Cerebellar cortex (tissue), 1 donor: ENCODE results near the gene MSI2.
"Not testable (repeated sequence)": the region's sequence is repeated elsewhere in the genome, so short reads cannot be mapped to it uniquely, and the experiment has no call there.

Source experiments
- DNase-seq: peaks from one replicate; pipeline ENCODE4 v3.0.0-alpha.2; 2015; ENCODE audit warnings: low spot score

MSI2 gene

DNA sequence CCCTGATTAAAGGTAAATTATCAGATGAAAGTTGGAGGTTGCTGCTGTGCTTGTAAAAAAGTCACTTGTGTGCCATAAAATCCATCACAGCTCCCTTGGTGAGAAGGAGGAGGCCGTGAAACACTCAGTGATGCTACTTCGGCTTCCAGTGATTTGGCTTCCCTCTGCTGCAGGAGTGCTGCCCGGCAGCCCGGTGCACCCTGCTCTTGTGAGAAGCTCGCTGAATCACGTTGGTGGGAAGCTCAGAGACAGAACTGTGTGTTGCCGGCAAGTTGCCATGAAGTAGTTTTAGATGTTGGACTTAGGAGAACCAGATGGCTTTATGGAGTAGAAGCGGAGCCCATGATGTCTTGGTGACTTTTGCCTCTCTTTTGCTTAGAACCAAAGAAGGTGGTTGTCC is 33.3 kb downstream of the MSI2 start:
- DNase-seq: peak; percentile 37

DNA sequence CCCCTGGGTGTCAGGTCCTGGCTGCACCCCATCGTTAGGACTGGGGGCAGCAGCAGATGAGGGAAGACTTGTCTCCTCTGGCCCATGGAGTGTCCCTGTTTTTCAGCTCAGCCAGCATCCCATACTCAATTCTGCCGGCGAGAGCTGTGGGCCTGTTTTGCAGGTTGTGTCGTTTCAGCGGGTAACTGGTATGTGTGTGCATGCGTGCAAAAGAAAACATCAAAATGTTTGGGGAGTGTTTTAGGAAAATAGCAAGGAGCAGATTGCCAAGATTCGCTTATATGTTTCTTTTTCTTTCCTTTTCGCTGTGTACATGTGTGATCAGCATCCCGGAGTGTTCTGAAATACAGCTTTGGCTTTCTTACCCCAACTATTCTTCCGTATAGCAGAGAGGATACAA is 34.7 kb downstream of the MSI2 start:
- no peak for DNase-seq

DNA sequence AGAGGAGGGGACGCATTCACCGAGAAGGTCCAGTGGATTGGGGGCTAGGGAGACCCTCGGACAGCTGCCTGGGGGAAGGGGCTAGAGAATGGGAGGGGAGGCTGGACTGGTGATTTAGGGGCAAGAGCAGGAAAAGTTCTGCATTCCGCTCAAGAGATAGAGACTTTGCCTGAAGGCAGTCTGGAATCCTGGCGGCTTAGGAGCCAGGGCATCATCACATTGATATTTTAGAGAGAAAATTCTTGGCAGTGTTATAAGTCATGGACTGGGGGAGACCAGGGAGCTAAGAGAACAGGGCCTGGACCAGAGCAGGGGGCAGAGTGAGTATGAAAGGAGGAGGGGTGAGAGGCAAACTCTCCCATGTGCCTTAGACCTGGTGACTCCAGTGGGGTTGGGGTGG is 35.8 kb downstream of the MSI2 start:
- no peak for DNase-seq

DNA sequence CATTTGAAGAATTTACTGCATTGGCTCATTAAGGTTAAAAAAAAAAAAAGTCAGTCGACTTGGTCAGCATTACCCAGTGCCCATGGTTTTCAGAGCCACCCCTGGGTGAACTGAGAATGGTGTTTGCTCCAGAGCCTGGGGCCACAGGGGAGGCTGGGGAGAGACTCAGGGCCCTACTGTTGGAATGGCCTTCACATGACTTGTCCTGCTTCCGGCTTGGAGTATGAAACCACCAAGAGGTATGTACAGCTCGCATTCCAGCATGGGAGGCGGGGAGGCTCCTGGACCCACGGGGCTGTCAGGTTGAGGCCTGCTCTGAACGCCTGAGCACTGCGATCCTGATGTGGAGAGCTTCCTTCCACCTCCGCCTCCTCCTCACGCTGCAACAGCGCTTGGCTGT is 36.8 kb downstream of the MSI2 start:
- no peak for DNase-seq

DNA sequence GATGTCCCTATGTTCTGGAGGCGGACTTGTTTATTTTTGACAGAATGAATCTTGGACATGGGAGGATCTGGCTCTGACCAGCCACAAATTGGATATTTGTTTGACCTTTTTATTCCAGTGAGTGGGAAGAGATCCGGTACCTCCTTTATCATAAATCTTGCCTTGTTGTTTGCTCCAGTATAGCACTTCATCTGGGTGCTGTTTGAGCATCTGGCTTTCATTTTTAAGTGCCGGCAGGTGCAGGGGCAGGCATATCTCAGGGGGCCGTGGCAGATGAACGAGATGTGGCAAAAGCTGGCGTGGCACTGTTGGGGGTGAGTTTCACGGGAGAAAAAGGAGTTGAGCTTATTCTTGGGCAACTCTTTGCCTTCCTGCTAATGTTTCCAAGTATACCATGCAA is 37.8 kb downstream of the MSI2 start:
- no peak for DNase-seq

DNA sequence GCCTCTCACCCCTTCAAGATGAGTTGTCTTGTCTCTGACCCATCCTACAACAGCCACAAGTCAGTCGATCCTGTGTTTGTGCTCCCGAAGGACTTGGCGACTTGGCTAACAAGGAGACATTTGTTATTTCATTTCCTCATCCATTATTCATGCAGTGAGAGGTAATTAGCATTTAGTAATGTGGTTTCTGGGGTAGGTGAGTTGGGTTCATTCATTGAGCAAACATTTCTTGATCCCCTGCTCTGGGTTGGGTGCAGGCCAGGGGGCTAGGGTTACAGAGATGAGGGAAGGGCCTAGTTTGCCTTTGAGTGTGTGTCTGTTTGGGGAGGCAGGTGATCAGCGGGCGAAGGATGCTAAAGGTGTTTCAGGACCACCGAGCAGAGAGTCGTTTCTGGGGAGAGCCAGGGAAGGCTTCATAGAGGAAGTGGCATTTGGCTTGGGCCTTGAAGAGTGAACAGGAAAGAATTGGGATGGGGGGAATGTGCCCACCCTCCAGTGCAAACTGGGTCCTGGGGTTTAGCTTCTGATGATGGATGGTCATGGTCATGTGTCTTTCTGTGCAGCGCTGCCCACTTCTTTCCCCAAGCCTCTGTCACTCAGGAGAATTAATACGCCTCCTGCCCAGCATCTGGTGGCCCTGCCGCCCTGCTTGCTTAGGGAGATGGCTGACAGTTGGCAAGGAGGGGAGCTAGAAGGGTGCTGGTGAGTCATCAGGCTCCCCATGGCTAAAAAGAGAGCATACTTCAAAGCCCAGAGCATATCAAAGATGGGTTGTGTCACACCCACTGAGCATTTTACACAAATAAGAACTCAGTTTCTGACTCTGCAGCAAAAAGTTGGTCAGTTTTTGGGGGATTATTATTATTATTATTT is 38.5 kb downstream of the MSI2 start:
- DNase-seq: no peak

DNA sequence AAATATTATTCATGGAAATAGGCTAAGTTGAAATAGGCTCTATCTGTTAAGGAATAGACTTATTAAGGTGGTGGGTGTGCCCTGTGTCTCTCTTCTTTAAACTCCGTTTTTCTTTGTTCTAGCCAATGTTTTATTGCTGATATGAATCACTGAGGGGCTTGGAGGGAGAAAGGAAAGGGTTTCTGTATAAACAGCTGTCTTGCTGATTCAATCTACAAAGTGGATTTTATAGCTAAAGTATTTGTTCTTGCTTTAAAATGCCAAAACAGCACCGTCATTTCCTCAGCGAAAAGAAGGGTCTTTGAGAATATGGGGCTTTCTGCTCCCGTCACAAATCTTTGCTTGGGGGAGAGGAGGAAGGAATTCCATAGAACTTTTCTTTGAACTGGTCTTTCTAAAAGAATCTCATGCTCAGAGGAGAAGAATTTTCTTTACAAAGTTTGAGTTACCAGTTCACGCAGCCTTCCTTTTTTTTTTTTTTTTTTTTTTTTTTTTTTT is 39.3 kb downstream of the MSI2 start:
- no peak for DNase-seq

DNA sequence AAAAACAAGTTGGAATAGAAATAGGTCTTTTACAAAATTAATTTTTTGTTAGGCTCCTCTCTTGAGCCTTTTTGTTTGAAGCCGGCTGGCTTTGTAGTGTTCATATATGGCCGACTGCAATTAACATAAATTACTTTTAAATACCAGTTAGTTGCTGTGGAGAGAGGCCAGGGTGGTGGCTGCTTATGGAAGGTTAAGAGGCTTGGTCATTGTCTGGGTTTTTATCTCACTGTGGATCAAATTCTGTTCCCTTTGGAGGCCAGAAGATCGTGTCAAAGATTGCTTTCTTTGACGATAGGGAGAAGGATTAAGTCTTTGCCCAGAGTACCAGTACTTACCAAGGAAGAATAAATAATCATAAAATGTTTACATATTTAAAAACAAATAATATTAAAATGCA is 39.9 kb downstream of the MSI2 start:
- DNase-seq: no peak

DNA sequence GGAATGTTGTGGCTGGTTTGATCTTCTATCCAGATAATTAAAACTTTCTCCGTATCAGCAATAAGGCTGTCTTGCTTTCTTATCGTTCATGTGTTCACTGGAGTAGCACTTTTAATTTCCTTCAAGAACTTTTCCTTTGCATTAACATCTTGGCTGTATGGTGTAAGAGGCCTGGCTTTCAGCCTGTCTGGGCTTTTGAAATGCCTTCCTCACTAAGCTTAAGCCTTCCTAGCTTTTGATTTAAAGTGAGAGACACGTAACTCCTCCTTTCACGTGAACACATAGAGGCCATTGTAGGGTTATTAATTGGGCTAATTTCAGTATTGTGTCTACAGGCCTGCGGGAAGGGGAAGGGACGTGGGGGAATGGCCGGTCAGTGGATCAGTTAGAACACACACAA is 42.9 kb downstream of the MSI2 start:
- no peak for DNase-seq

DNA sequence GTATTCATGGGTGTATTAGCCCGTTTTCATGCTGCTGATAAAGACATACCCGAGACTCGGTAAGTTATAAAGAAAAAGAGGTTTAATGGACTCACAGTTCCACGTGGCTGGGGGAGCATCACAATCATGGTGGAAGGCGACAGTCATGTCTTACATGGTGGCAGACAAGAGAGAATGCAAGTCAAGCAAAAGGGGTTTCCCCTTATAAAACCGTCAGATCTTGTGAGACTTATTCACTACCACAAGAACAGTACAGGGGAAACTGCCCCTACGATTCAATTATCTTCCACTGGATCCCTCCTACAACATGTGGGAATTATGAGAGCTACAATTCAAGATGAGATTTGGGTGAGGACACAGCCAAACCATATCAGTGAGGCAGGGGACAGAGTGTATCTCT is 44.3 kb downstream of the MSI2 start:
- not testable (repeated sequence) for DNase-seq

DNA sequence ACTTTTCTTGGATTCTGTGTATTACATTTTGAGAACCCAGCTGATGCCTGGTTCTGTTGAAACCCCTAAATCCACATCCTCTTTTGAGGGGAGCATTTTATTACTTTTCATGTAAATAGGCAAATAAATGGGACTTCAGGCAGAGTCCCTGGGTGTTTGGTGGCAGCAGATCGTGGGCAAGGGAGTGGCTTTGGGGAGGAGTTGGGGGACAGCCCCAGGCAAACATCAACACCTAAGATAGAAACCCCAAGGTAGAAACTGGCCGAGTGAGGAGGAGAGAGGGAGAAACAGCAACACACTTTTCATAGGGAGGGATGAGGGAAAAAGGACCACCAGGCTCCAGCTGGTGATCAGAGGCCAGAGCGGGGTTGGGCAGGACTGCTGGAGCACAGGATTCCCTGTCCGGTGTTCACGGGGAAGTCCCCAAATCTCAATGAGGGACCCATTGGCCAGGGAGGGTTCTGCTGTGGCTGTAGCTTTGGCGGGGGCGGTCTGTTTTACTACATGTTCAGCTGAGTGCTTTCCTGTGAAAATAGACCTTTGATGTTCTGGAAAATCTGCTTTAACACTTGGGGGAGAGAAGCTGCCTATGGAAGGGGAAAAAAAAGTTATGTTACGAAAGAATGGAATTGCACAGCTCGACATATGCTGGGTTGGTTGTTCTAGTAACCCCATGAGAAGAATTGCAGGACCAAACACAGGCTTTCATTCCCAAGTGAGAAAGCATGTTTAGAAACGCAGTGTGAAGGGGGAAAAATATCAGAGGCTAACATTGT is 46.6 kb downstream of the MSI2 start:
- no peak for DNase-seq

DNA sequence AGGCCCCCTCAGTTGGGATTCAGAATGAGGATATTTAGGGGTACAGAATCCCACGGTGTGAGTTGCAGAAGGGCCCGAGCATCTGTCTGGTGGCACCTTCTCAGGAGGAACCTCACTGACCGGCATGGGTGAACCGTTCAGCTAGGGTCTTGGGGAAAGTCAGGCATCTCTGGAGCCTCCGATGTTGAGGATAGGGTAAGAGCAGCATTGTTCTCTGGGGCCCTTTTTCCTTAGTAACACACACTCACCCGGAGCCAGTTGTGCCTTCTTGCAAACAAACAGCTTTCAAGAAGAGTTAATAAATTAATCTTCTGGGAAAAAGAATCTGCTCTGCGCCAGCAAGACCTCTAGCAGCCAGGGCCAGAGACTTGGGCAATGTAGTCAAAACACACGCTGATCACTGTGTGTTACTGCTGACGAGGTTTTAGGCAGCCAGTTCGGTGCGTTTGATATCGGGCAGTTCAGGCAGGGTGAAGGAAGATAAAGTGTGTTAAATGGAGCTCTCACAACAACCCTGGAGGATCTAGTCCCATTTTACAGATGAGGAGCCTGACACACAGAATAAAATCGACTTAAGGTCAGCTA is 48.9 kb downstream of the MSI2 start:
- DNase-seq: no peak

DNA sequence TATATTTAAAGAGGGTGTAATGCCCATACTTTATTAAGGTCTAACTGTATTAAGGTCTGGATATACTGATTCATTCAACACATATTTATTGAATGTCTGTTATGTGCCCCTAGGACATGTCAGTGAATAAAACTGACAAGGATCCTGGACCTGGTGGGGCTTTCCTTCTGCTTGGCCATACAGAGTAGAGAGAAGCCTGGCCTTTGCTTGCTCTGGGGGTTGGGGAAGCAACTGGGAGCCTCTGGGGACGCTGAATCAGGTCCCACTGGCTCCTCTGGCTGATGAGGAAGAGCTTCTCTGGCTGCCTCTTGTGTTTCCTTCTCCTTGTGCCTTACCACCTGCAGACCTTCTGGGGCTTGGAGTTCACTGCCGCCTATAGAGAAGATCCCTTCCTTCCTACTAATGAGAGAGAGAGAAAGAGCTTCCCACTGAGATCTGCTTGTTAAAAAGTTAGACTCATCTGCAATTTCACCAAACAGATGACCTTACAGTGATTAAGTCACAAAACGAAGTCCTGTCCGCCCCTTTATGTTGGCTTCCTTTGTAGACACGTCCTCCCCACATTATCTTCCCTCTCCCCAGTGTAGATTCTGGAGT is 49.7 kb downstream of the MSI2 start:
- no peak for DNase-seq

DNA sequence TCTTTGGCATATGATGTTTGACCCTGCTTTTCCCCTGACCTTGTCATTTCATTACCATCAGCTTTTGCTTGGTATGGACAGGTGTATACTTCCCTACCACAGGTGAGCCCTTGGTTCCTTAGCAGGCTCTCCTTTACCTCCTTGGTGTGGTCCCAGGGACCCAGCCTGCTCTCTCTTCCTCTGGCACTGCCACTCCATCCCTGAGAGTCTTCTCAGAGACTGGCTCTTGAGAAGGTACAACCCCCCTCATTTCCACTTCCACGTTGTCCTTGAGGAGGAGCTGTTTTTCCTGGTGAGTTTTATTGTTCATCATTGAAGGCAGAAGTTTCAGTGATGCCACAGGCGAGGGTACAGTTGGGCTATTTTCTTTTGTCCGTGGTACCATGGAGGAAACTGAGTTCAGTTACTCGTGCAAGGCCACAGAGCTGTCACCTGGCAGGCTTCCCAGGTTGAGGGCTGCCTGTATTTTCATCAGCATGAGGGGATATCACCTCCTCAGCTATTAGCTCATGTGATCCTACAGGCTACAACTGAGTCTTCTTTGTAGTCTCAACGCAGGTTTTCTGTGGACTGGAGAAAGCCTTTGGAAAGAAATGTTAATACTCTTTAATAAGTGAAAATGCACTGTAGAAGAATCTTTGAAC is 52.3 kb downstream of the MSI2 start:
- DNase-seq: no peak

DNA sequence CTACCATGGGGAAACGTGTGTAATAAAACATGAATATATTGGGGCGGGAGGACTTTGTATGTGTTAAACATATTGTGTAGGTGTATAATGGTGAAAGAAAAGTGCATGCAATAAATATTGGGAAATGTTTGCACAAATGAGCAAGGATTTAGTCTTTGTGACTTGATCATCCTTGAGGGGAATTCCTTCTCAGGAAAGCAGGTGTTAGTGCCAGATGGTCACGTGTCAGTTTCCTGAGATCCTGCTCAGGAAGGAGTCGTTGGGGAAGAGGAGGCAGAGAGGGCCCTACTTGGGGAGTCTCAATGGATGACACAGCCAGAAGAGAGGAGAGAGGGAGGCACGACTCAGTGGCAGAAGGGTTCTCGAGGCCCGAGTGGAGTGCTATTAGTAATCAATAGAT is 53.2 kb downstream of the MSI2 start:
- no peak for DNase-seq

DNA sequence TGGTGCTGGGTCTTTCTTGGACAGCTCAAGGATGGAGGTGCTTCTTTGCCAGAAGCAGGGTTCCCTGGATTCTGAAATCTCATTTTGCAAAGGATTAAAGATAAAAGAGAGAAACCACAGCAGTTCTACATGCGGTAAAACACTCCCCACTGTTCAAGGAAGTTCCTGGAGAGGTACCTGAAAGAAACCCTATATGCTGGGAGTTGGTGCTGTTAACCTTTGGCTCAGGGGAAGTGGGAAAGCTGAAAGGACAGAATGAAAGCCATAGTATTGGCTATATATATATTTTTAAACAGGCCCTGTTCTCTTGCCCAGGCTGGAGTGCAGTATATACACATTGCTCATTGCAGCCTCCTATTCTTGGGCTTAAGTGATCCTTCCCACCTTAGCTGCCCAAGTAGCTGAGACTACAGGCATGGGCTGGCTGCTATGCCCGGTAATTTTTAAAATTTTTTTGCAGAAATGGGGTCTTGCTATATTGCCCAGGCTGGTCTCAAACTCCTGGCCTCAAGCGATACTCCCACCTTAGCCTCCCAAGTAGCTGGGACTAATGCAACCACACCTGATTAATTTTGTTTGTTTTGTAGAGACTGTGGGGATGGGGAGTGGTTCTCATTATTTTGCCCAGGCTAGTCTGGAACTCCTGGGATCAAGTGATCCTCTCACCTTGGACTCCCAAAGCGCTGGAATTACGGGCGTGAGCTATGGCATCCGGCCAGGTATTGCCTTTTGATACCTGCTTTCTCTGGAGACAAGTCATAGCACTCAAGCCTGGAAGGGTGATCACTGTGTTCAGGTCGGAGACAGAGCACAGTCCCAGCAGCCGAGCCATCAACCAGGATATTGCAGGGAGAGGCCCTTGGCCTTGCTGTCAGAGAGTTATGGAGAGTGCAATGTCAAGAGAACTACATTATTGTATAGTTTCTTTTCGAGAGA is 55.2 kb downstream of the MSI2 start:
- no peak for DNase-seq

DNA sequence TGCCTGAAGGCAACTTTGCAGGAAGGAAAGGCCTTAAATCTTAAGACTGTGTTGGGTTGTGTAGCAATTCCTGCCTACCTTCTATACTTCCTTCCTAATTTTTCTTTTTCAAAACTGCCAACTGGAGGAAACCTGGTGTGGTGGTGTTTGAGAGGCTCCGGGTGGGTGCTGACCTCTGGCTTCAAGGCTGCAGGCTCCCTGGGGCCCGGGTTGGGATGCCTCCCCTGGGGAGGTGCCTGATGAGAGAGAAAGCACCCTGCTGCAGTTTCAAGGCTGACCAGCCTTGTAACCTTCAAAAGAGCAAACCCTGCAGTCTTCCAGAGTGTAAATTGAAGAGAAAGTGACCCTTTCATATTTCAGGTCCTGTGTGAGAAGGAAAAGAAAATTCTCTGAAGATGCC is 55.9 kb downstream of the MSI2 start:
- no peak for DNase-seq

DNA sequence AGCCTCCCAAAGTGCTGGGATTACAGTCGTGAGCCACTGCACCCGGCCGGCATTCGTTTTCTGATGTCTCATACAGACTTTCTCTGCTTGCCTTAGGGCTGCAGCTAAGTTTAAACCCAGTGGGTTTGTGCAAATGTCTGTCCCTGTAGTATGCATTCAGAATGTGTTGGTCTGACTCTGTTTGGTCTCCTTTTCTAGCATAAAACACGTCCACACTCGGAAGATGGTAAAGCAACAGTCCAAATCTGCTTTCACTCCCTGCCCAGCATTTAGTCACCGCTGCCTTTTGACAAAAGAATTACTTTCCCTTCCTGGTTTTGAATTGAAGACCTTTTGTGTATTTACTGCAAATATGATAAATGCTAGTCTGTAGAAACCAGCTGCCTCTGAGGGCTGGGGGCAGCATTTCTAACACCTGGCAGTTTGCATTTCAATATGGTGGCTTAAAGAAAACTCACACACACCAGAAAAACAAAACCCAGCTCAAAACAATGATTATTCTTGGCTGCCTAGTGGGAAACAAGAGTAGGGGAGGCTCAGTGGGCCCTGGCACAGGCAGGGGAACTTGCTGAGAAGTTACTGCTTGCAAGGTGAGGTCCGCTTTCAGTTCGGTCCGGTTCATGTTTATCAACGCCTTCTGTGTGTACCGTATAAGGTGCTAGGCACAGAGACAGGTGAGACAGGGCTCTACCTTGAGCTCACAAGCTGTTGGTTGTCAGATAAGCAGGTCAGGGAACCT is 56.9 kb downstream of the MSI2 start:
- no peak for DNase-seq

DNA sequence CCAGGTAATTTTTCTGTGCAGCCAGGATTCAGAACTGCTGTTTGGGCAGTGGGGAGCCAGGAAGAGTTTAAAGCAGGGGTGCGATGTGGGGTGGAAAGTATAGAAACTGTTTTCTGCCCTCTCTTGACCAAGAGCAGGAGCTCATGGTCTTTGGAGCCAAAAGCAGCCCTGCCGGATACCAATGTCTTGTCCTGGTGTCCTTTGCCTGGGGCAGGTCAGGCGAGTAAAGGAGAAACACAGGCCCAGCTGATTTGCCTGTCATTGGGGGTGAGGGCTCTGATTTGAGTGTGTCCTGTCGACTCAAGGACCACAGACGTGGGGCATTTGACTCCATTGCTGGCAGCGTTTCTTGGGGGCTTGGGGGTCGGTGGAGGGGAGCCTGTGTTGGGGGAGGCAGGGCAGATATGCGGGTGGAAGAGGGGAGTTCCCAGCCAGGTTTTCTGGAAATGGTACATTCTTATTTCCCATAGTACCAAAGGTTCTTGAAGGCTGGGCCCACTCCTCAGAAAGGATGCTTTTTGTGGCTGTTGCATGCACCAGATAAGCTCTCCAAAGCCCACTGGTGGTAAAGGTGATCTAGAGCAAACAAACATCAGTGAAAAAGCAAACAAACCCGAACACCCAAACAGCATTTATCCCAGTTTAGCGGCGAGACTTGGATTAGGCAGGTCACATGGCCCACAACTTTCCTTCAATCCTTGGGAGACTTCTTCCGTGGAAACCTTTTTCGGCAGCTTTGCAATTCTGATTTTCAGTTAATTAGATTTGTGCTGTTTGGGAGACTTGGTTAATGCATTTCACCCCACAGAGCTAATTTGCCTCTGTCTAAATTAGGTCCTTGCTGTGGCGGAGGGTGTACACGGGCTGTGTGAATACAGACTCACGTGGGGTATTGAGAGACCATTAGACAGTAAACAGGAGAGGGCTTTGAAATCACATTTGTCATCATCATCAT is 59.0 kb downstream of the MSI2 start:
- DNase-seq: no peak
